ENCODE measurements around the gene CAMK1D. TPM values are rescaled to one million over a fixed set of nuclear protein-coding genes. Genes with fewer than 3 reads are reported as not detected.

CAMK1D gene
- total and polyA plus RNA-seq, 2 of the 8 experiments (the other 6 are each of a cell fraction or from before 2014, with no cell fraction given): 3.5 to 10.6 TPM

DNA sequence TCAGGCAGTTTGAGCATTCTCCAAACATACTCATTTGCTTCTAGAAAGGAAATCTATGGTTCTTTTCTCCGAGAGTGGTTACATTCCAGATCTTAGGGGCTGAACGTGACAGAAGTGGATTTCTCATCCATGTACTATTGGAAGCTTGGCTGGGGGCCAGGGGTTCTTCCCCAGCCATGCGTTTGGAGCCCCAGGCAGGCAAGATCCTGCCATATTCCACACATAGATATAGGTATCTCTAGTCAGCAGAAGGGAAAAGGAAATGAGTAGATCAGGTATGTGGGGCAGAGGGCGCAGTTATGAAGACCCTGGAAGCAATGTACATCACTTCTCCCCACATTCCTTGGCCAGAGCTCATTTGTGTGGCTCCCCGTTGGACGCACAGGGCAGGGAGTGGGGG, 352.3 kb downstream of the CAMK1D start:
- H3K36me3 ChIP-seq (ENCODE audit: control insufficient read depth in 2 of 4, insufficient read depth in 4 of 4, low read length in 3 of 4): no peaks in the 10 kb centered on the region
- no peak overlapping the region for H3K4me2 ChIP-seq (ENCODE audit: insufficient read depth in 1 of 2, low read depth in 2 of 2, low read length in 2 of 2)
- no peak overlapping the region for H2BK20ac ChIP-seq (ENCODE audit: low read length)
- no peak overlapping the region for H3K14ac ChIP-seq (ENCODE audit: insufficient read length)
- no peak overlapping the region for H2BK120ac ChIP-seq (replicated peaks; ENCODE audit: low read depth, low read length)
- no peak overlapping the region for H3K9ac ChIP-seq (replicated peaks in 1 of 4; ENCODE audit: extremely low read depth in 1 of 4, low read depth in 3 of 4, low read length in 3 of 4)
- no peak overlapping the region for H3K4ac ChIP-seq (replicated peaks; ENCODE audit: insufficient read length, low read depth, low read length)
- TF ChIP-seq JUN (IDR thresholded peaks at IDR 0.05; ENCODE audit: low read depth, low read length) (no peak), TBP (IDR thresholded peaks at IDR 0.05; ENCODE audit: low read depth, low read length) (no peak), TCF12 (IDR thresholded peaks at IDR 0.05; ENCODE audit: low read depth, low read length) (no peak), CHD1 (IDR thresholded peaks at IDR 0.05; ENCODE audit: low read depth, low read length) (no peak), CBX5 (IDR thresholded peaks at IDR 0.05; ENCODE audit: low read depth, low read length) (no peak), TEAD4 (IDR thresholded peaks at IDR 0.05; ENCODE audit: low read depth, low read length) (no peak), RAD21 (IDR thresholded peaks at IDR 0.05 in 1 of 2, conservative IDR thresholded peaks at IDR 0.05 in 1 of 2; ENCODE audit: low read depth in 2 of 2, low read length in 2 of 2) (no peak), HDAC6 (IDR thresholded peaks at IDR 0.05; ENCODE audit: low read depth, low read length) (no peak), FOSL1 (IDR thresholded peaks at IDR 0.05; ENCODE audit: insufficient read depth, low read depth, low read length) (no peak), CREB1 (IDR thresholded peaks at IDR 0.05) (no peak)
- TF ChIP-seq, protein P1, sequence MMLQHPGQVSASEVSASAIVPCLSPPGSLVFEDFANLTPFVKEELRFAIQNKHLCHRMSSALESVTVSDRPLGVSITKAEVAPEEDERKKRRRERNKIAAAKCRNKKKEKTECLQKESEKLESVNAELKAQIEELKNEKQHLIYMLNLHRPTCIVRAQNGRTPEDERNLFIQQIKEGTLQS (IDR thresholded peaks at IDR 0.05; ENCODE audit: insufficient read depth, low read depth, low read length): no peak
- TF ChIP-seq, protein P2, sequence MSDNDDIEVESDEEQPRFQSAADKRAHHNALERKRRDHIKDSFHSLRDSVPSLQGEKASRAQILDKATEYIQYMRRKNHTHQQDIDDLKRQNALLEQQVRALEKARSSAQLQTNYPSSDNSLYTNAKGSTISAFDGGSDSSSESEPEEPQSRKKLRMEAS (IDR thresholded peaks at IDR 0.05): no peak
- DNase-seq (ENCODE audit: low read depth in 1 of 2, low spot score in 2 of 2): no peak
- ChIA-PET POLR2A (ENCODE audit: partially characterized antibody) (no interaction called here), CTCF (ENCODE audit: partially characterized antibody) (interaction anchor here (0.9 to 1.1 kb wide), 2 partner anchors 10 to 40 kb away, joined by 3 to 5 read pairs; no protein-coding TSS in a partner anchor)
- H3K23ac ChIP-seq (ENCODE audit: insufficient read length): no peak overlapping the region
- no peaks in the 10 kb centered on the region for H3K9me3 ChIP-seq (ENCODE audit: insufficient read depth in 2 of 2, low read depth in 1 of 2, low read length in 1 of 2)
- H2AFZ ChIP-seq (ENCODE audit: low read length): no peak overlapping the region
- no peak overlapping the region for H3K27ac ChIP-seq (ENCODE audit: low read depth, low read length)
- H2AK5ac ChIP-seq (ENCODE audit: low read depth, low read length): no peak overlapping the region
- H3K4me1 ChIP-seq (replicated peaks in 1 of 4; ENCODE audit: control insufficient read depth in 3 of 4, insufficient read depth in 4 of 4, low read length in 3 of 4): peaks cover 0 to 1% (median 0%) of the 10 kb centered on the region in 4 experiments; a peak in 1 of 7 replicates
- 72% methylated on average over 6 of the region's 6 CpGs; no CpG with 5 or more reads in 1 of the 2 experiments for WGBS, 2 experiments (ENCODE audit: extremely low coverage in 1 of 2, insufficient coverage in 1 of 2, insufficient read length in 1 of 2, insufficient replicate concordance in 2 of 2, low coverage in 1 of 2, low lambda C conversion rate in 2 of 2, missing lambda C conversion rate in 1 of 2)
- no peak overlapping the region for H4K91ac ChIP-seq (replicated peaks; ENCODE audit: insufficient read length, low read length)
- no peak overlapping the region for H2BK15ac ChIP-seq (ENCODE audit: low read length)
- H4K8ac ChIP-seq (ENCODE audit: extremely low read depth, insufficient read depth, low read length): no peak overlapping the region
- FAIRE-seq: no peak
- no peaks in the 10 kb centered on the region for H3K27me3 ChIP-seq (replicated peaks in 1 of 4; ENCODE audit: control insufficient read depth in 3 of 4, extremely low read depth in 1 of 4, insufficient read depth in 3 of 4, low read length in 3 of 4)
- H3K4me3 ChIP-seq (ENCODE audit: extremely low read depth in 1 of 4, insufficient read depth in 2 of 4, low read depth in 3 of 4, low read length in 4 of 4): no peak overlapping the region
- H3K79me2 ChIP-seq (ENCODE audit: control insufficient read depth in 1 of 2, insufficient read depth in 2 of 2, low read length in 2 of 2): no peaks in the 10 kb centered on the region
- no peaks in the 10 kb centered on the region for H3K79me1 ChIP-seq (ENCODE audit: low read depth, low read length)
- no peak overlapping the region for H3K56ac ChIP-seq (replicated peaks; ENCODE audit: insufficient read length, low read depth, low read length)
- H4K20me1 ChIP-seq (replicated peaks in 1 of 2; ENCODE audit: control insufficient read depth in 1 of 2, insufficient read depth in 2 of 2, low read length in 2 of 2): no peaks in the 10 kb centered on the region
- H2BK12ac ChIP-seq (ENCODE audit: low read depth, low read length): no peak overlapping the region
- H4K5ac ChIP-seq (ENCODE audit: insufficient read length, low read depth, low read length): no peak overlapping the region
- no peaks in the 10 kb centered on the region for H3K23me2 ChIP-seq (ENCODE audit: low read depth, low read length)
- H2BK5ac ChIP-seq (ENCODE audit: low read depth, low read length): no peak overlapping the region
- H3K18ac ChIP-seq (ENCODE audit: extremely low read depth, low read length): no peak overlapping the region

Data from H1 (cell line).